Hematopoietic multipotent progenitor cell (in vitro differentiated cells): ENCODE data around the gene TADA2B. TPM values are rescaled to one million over a fixed set of nuclear protein-coding genes. Genes with fewer than 3 reads are reported as not detected.

ENCODE experiments used
- DNase-seq, 3 donors: peaks; one replicate each; pipeline ENCODE4 v3.0.0-alpha.2; 2011 to 2015; ENCODE audit warnings: low read depth in 2 of 3, low spot score in 2 of 3
- total RNA-seq: library from RNA; depleted of rRNA; stranded (reverse); fragments of >200 nt; gene quantifications from one replicate; pipeline ENCODE4 v1.2.3, GENCODE V29; 2012

TADA2B gene
- total RNA-seq, 1 donor: 4.8 TPM

DNA sequence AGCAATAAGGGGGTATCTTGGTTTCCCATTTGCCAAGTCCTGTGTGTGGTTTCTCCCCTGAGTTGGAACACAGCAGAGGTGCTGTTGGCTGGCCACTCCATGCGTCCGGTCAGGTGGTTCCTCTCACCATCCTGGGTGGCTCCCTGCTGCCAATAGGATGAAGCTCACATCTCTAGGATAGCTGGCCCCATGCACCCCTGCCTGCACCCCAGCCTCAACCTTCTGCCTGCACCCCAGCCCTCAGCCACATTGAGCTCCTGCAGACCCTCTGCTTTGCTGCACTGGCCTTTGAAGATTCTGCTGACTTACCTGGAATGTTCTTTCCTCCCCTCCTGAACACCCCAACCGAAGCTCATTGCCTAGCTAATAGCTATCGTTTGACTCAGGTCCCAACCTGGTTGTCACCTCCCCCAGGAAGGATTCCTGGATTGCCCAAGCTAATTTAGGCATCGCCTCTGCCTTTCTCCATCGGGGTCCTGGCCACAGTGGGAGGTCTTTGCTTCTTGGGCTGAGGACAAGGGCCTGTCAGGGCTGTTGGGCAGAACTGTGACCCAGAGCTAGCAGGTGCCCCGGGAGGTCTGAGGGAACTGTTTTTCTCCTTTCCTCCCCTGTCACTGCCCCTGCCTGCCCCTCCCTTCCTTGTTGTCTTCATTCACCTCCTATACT lies 61.3 kb downstream of the TADA2B start:
- DNase-seq: no peak

DNA sequence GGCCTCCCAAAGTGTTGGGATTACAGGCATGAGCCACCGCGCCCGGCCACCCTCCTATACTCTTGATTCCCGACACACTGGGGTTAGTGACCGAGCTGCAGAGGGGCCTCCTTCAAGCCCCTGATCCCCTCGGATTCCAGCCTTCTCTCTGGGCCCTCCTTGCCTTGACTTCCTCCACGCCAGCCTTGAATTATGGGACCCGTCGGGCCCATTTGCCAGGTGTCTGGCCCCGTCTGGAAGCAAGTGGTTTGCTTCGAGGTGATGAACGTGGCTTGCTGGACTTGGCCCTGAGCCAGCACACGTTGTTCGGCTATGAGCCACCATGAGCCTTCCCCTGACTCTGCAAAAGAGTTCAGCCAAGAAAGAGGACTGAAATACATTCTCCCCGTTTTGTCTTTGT lies 62.1 kb downstream of the TADA2B start:
- no peak for DNase-seq

GRCh38 chr4:7107166-7107905 lies 64.2 kb downstream of the TADA2B start:
- no peak for DNase-seq

Other genes with a start within 250 kb of the TADA2B start
- gene TBC1D14, start 133.5 kb upstream of the TADA2B start, total RNA-seq: 46.0 TPM
- gene GRPEL1, start 24.7 kb downstream of the TADA2B start, total RNA-seq: 8.1 TPM
- gene SORCS2, start 149.2 kb downstream of the TADA2B start, total RNA-seq: under 0.01 TPM